H1 (cell line): Measurements from ENCODE around the gene AK5. TPM values are rescaled to one million over a fixed set of nuclear protein-coding genes. Genes with fewer than 3 reads are reported as not detected.

Source experiments
- CTCF ChIA-PET: fragments of 300-600 bp; sonication (Branson Sonifier 250); formaldehyde crosslinking; loops from one replicate; lab custom pipeline; 2021; ENCODE audit not compliant: partially characterized antibody; lab: Charles Lee
- POLR2A ChIA-PET: fragments of 300-600 bp; sonication (Branson Sonifier 250); formaldehyde crosslinking; loops from one replicate; lab custom pipeline; 2021; ENCODE audit warnings: inconsistent platforms; ENCODE audit not compliant: partially characterized antibody; lab: Charles Lee
- DNase-seq, 2 experiments: peaks; one replicate each; pipeline versions ENCODE4 v3.0.0 to v3.0.0-alpha.2; 2010 to 2022; ENCODE audit warnings: low spot score in 2 of 2, low read depth in 1 of 2, mixed read lengths in 1 of 2
- FAIRE-seq: peaks from 2 replicates; lab custom pipeline; 2011; peaks lifted over from hg19 to GRCh38; lab: Jason Lieb, UNC
- H2AFZ ChIP-seq: 2 replicates; pipeline ENCODE4 v1.8.1; 2012; ENCODE audit warnings: low read length, inconsistent platforms
- H2AK5ac ChIP-seq: 2 replicates; pipeline ENCODE4 v1.6.1; 2013; ENCODE audit warnings: low read depth, low read length
- H2BK120ac ChIP-seq: replicated peaks from 2 replicates; pipeline ENCODE3; 2013; ENCODE audit warnings: low read depth, low read length, inconsistent platforms
- H2BK12ac ChIP-seq: 2 replicates; pipeline ENCODE4 v1.6.1; 2013; ENCODE audit warnings: low read depth, low read length
- H2BK15ac ChIP-seq: 2 replicates; pipeline ENCODE4 v1.6.1; 2013; ENCODE audit warnings: low read length
- H2BK20ac ChIP-seq: 2 replicates; pipeline ENCODE4 v1.6.1; 2013; ENCODE audit warnings: low read length
- H2BK5ac ChIP-seq: 2 replicates; pipeline ENCODE4 v1.6.1; 2013; ENCODE audit warnings: low read depth, low read length
- H3K14ac ChIP-seq: 2 replicates; pipeline ENCODE4 v1.6.1; 2013; ENCODE audit warnings: inconsistent platforms; ENCODE audit not compliant: insufficient read length
- H3K18ac ChIP-seq: 2 replicates; pipeline ENCODE4 v1.6.1; 2013; ENCODE audit warnings: low read length; ENCODE audit errors: extremely low read depth
- H3K23ac ChIP-seq: 2 replicates; pipeline ENCODE4 v1.6.1; 2013; ENCODE audit warnings: inconsistent platforms; ENCODE audit not compliant: insufficient read length
- H3K23me2 ChIP-seq: 2 replicates; pipeline ENCODE4 v1.6.1; 2013; ENCODE audit warnings: low read depth, low read length
- H3K27ac ChIP-seq: 2 replicates; pipeline ENCODE4 v1.6.1; 2011; ENCODE audit warnings: low read depth, low read length, inconsistent platforms
- H3K27me3 ChIP-seq, 4 experiments: replicated peaks in 1 of 4; 1 replicate in 1 of 4; 2 replicates in 3 of 4; pipeline versions ENCODE4 v1.6.1 to v1.8.1; 2011 to 2013; ENCODE audit warnings: low read length in 3 of 4, mild to moderate bottlenecking in 3 of 4, inconsistent platforms in 2 of 4, mixed read lengths in 2 of 4, moderate library complexity in 1 of 4; ENCODE audit not compliant: control insufficient read depth in 3 of 4, insufficient read depth in 3 of 4; ENCODE audit errors: extremely low read depth in 1 of 4
- H3K36me3 ChIP-seq, 4 experiments: 2 replicates each; pipeline versions ENCODE4 v1.6.1 to v1.8.1; 2011 to 2013; ENCODE audit warnings: mild to moderate bottlenecking in 4 of 4, low read length in 3 of 4, moderate library complexity in 2 of 4, control low read depth in 1 of 4, inconsistent platforms in 1 of 4; ENCODE audit not compliant: insufficient read depth in 4 of 4, control insufficient read depth in 2 of 4
- H3K4ac ChIP-seq: replicated peaks from 2 replicates; pipeline ENCODE3; 2013; ENCODE audit warnings: low read length, low read depth, mixed read lengths, inconsistent platforms; ENCODE audit not compliant: insufficient read length
- H3K4me1 ChIP-seq, 4 experiments: replicated peaks in 1 of 4; 1 replicate in 1 of 4; 2 replicates in 3 of 4; pipeline versions ENCODE4 v1.6.1 to v1.8.1; 2011 to 2013; ENCODE audit warnings: low read length in 3 of 4, inconsistent platforms in 2 of 4, mixed read lengths in 1 of 4; ENCODE audit not compliant: insufficient read depth in 4 of 4, control insufficient read depth in 3 of 4
- H3K4me2 ChIP-seq, 2 experiments: 2 replicates each; pipeline versions ENCODE4 v1.6.1 to v1.8.1; 2011 to 2013; ENCODE audit warnings: low read depth in 2 of 2, low read length in 2 of 2, control low read depth in 1 of 2, inconsistent platforms in 1 of 2, mild to moderate bottlenecking in 1 of 2; ENCODE audit not compliant: insufficient read depth in 1 of 2
- H3K4me3 ChIP-seq, 4 experiments: fragments of 200-600, 300-600 bp in 1 of 4; sonication (generic), shearing (Covaris generic), sonication (Bioruptor Twin) in 1 of 4; 2 replicates each; pipeline versions ENCODE4 v1.5.1 to v1.8.1; 2011 to 2016; ENCODE audit warnings: low read length in 4 of 4, low read depth in 3 of 4, control low read depth in 2 of 4, inconsistent platforms in 2 of 4, mild to moderate bottlenecking in 2 of 4, mixed read lengths in 1 of 4, moderate library complexity in 1 of 4; ENCODE audit not compliant: insufficient read depth in 2 of 4; ENCODE audit errors: extremely low read depth in 1 of 4
- H3K56ac ChIP-seq: replicated peaks from 2 replicates; pipeline ENCODE3; 2013; ENCODE audit warnings: low read depth, mild to moderate bottlenecking, mixed read lengths, low read length, inconsistent platforms; ENCODE audit not compliant: insufficient read length
- H3K79me1 ChIP-seq: 2 replicates; pipeline ENCODE4 v1.6.1; 2013; ENCODE audit warnings: low read depth, low read length, control low read depth
- H3K79me2 ChIP-seq, 2 experiments: 2 replicates each; pipeline versions ENCODE4 v1.6.1 to v1.8.1; 2012 to 2013; ENCODE audit warnings: low read length in 2 of 2, mild to moderate bottlenecking in 2 of 2, inconsistent platforms in 1 of 2; ENCODE audit not compliant: insufficient read depth in 2 of 2, control insufficient read depth in 1 of 2
- H3K9ac ChIP-seq, 4 experiments: replicated peaks in 1 of 4; 1 replicate in 1 of 4; 2 replicates in 3 of 4; pipeline versions ENCODE4 v1.6.1 to v1.8.1; 2011 to 2013; ENCODE audit warnings: low read depth in 3 of 4, low read length in 3 of 4, control low read depth in 2 of 4, mild to moderate bottlenecking in 2 of 4, moderate library complexity in 2 of 4, inconsistent platforms in 1 of 4; ENCODE audit errors: extremely low read depth in 1 of 4
- H3K9me3 ChIP-seq, 2 experiments: 2 replicates each; pipeline versions ENCODE4 v1.6.1 to v1.8.1; 2012 to 2013; ENCODE audit warnings: mild to moderate bottlenecking in 2 of 2, moderate library complexity in 2 of 2, control low read depth in 1 of 2, inconsistent platforms in 1 of 2, low read depth in 1 of 2, low read length in 1 of 2, mixed read lengths in 1 of 2; ENCODE audit not compliant: insufficient read depth in 2 of 2
- H4K20me1 ChIP-seq, 2 experiments: replicated peaks in 1 of 2; 2 replicates each; pipeline versions ENCODE3 to v1.8.1; 2011 to 2013; ENCODE audit warnings: inconsistent platforms in 2 of 2, low read length in 2 of 2, mild to moderate bottlenecking in 1 of 2; ENCODE audit not compliant: insufficient read depth in 2 of 2, control insufficient read depth in 1 of 2
- H4K5ac ChIP-seq: 2 replicates; pipeline ENCODE4 v1.6.1; 2013; ENCODE audit warnings: low read length, low read depth, mixed read lengths, inconsistent platforms; ENCODE audit not compliant: insufficient read length
- H4K8ac ChIP-seq: 2 replicates; pipeline ENCODE4 v1.8.0; 2013; ENCODE audit warnings: mild to moderate bottlenecking, moderate library complexity, low read length, inconsistent platforms; ENCODE audit not compliant: insufficient read depth; ENCODE audit errors: extremely low read depth
- H4K91ac ChIP-seq: replicated peaks from 2 replicates; pipeline ENCODE3; 2013; ENCODE audit warnings: low read length, mixed read lengths, inconsistent platforms; ENCODE audit not compliant: insufficient read length
- BACH1 ChIP-seq: IDR thresholded peaks from 2 replicates; pipeline ENCODE4 v1.6.1; 2012; ENCODE audit warnings: low read length, improper control_type of control experiment
- CREB1 ChIP-seq: IDR thresholded peaks from 2 replicates; pipeline ENCODE4 v1.6.1; 2012; ENCODE audit warnings: inconsistent platforms
- JUN ChIP-seq: IDR thresholded peaks from 2 replicates; pipeline ENCODE4 v1.6.1; 2011; ENCODE audit warnings: low read depth, mild to moderate bottlenecking, improper control_type of control experiment, low read length
- KDM4A ChIP-seq: IDR thresholded peaks from one replicate; pipeline ENCODE4 v1.7.1; 2012; ENCODE audit warnings: low read depth, mild to moderate bottlenecking, moderate library complexity, low read length, inconsistent platforms; ENCODE audit not compliant: severe bottlenecking
- SIX5 ChIP-seq: IDR thresholded peaks from 2 replicates; pipeline ENCODE4 v1.6.1; 2011; ENCODE audit warnings: mild to moderate bottlenecking, low read depth, low read length
- SP4 ChIP-seq: IDR thresholded peaks from 2 replicates; pipeline ENCODE4 v1.6.1; 2012; ENCODE audit warnings: low read length, inconsistent platforms
- SRF ChIP-seq: IDR thresholded peaks from 2 replicates; pipeline ENCODE4 v1.6.1; 2011; ENCODE audit warnings: mild to moderate bottlenecking, low read depth, low read length, moderate library complexity
- SUZ12 ChIP-seq: fragments of 200-600 bp; sonication (generic); IDR thresholded peaks from 2 replicates; pipeline ENCODE4 v1.6.1; 2012; ENCODE audit warnings: mild to moderate bottlenecking, inconsistent platforms, low read length, moderate library complexity, mixed read lengths
- TEAD4 ChIP-seq: IDR thresholded peaks from 2 replicates; pipeline ENCODE4 v1.6.1; 2012; ENCODE audit warnings: low read depth, low read length, inconsistent platforms, mixed read lengths
- WGBS, 2 experiments: shearing (Covaris generic) in 1 of 2; methylation state at CpG; one replicate each; pipeline versions ENCODE4 v1.1.6 to v1.1.7; 2013 to 2015; ENCODE audit warnings: low lambda C conversion rate in 2 of 2, mixed read lengths in 2 of 2, inconsistent platforms in 1 of 2, low coverage in 1 of 2, missing lambda C conversion rate in 1 of 2; ENCODE audit not compliant: insufficient replicate concordance in 2 of 2, insufficient coverage in 1 of 2, insufficient read length in 1 of 2; ENCODE audit errors: extremely low coverage in 1 of 2, missing lambda C conversion rate in 1 of 2; 5-methylcytosine and 5-hydroxymethylcytosine counted together
- polyA plus RNA-seq, 7 experiments: library from polyadenylated mRNA; depleted of rRNA in 3 of 7; stranded (reverse) in 5 of 7; unstranded in 2 of 7; fragments of >200 nt in 5 of 7; fragments of 200-250 nt in 2 of 7; gene quantifications; 1 replicate in 5 of 7; 2 replicates in 1 of 7; 4 replicates in 1 of 7; pipeline versions ENCODE4 v1.2.1 to v1.2.3, GENCODE V29; 2011 to 2013; ENCODE audit warnings: missing spikeins in 2 of 7, mixed read lengths in 2 of 7
- total RNA-seq: library from RNA; stranded (reverse); fragmentation: NEBNext Ultra II Directional; extraction: Animal tissue kit (Norgen Biotek cat#: 25700); gene quantifications from 2 replicates; pipeline ENCODE4 v1.2.1, GENCODE V29; 2021

Gene AK5
- total and polyA plus RNA-seq, 2 of the 8 experiments (the other 6 are each of a cell fraction or from before 2014, with no cell fraction given): 2.0 to 7.1 TPM

GRCh38 chr1:77489910-77490309 lies 208.1 kb downstream of the AK5 start:
- Histone ChIP-seq H3K79me2 (no peaks in the 10 kb centered on the region), H3K27ac (no peak overlapping the region), H2AFZ (peak overlapping the region; percentile 72; the same call in 1 of the 2 replicates), H3K36me3 (no peaks in the 10 kb centered on the region), H3K4me3 (no peak overlapping the region), H3K4me1 (peaks cover 0 to 7% (median 3%) of the 10 kb centered on the region in 4 experiments; a peak in 4 of 7 replicates), H2BK120ac (no peak overlapping the region), H3K23me2 (no peaks in the 10 kb centered on the region), H4K91ac (no peak overlapping the region), H2BK12ac (no peak overlapping the region), H3K4me2 (peak overlapping the region in 1 of 2 experiments; percentile 60; a peak in 2 of 4 replicates), H2BK5ac (no peak overlapping the region), H2BK15ac (no peak overlapping the region), H3K79me1 (no peaks in the 10 kb centered on the region), H4K20me1 (no peaks in the 10 kb centered on the region), H3K4ac (no peak overlapping the region), H2AK5ac (no peak overlapping the region), H3K18ac (peak overlapping the region; percentile 52; the same call in 1 of the 2 replicates), H2BK20ac (no peak overlapping the region), H3K23ac (no peak overlapping the region), H3K14ac (no peak overlapping the region), H3K56ac (no peak overlapping the region), H4K8ac (no peak overlapping the region), H3K9ac (no peak overlapping the region), H3K27me3 (no peaks in the 10 kb centered on the region), H4K5ac (no peak overlapping the region), H3K9me3 (no peaks in the 10 kb centered on the region)
- CTCF ChIA-PET: interaction anchor here (0.9 to 1.3 kb wide), 4 partner anchors 9 to 26 kb away, joined by 3 to 4 read pairs (median 3); no protein-coding TSS in a partner anchor
- no peak for FAIRE-seq
- DNase-seq: no peak
- POLR2A ChIA-PET: no interaction called here
- TF ChIP-seq SIX5 (no peak), JUN (no peak), BACH1 (no peak), SP4 (no peak), SRF (no peak), CREB1 (no peak), KDM4A (no peak), SUZ12 (no peak), TEAD4 (no peak)
- 100% methylated on average over 2 of the region's 2 CpGs; no CpG with 5 or more reads in 1 of the 2 experiments for WGBS, 2 experiments
